Left kidney (tissue), 2 donors: ENCODE measurements around the gene DYNLRB1. TPM values are rescaled to one million over a fixed set of nuclear protein-coding genes. Genes with fewer than 3 reads are reported as not detected.

Source experiments
- DNase-seq: peaks from one replicate; pipeline ENCODE4 v3.0.0-alpha.2; 2013
- polyA plus RNA-seq: library from polyadenylated mRNA; unstranded; fragments of 120-200 nt; gene quantifications from one replicate; pipeline ENCODE4 v1.2.1, GENCODE V29; 2013; ENCODE audit not compliant: insufficient read length

DYNLRB1 gene
- polyA plus RNA-seq, 1 donor = 191 TPM

- no peak for DNase-seq
These were observed 16.1 kb downstream of the DYNLRB1 start for GRCh38 chr20:34532320-34532719.

- DNase-seq = no peak
These were observed 16.5 kb downstream of the DYNLRB1 start for GRCh38 chr20:34532756-34533155.

GRCh38 chr20:34534391-34535165 lies 18.4 kb downstream of the DYNLRB1 start:
- DNase-seq = no peak

- no peak for DNase-seq
These were observed 19.1 kb downstream of the DYNLRB1 start for GRCh38 chr20:34535301-34535840.

DNA sequence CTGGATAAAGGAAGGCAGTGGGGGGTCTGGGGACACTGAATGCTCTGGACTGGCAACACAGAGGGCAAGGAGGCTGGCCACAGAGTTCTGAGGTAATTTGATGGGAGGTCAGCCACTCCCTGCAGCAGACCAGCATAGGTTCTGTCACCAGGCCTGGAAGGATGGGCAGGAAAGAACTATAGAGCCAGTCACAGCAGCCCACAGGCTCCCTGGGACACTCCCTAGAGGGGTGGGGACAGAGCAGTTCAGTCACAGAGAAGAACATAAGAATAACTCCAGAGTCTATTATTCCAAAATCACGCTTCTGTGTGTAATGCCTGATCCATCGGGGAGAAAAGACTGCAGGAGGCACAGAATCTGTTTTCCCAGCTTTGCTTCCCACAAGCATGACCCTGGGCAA lies 19.6 kb downstream of the DYNLRB1 start:
- no peak for DNase-seq

GRCh38 chr20:34536798-34537394 lies 20.7 kb downstream of the DYNLRB1 start:
- no peak for DNase-seq

GRCh38 chr20:34537651-34538050 lies 21.4 kb downstream of the DYNLRB1 start:
- no peak for DNase-seq

GRCh38 chr20:34538671-34539123 lies 22.5 kb downstream of the DYNLRB1 start:
- DNase-seq = no peak

DNA sequence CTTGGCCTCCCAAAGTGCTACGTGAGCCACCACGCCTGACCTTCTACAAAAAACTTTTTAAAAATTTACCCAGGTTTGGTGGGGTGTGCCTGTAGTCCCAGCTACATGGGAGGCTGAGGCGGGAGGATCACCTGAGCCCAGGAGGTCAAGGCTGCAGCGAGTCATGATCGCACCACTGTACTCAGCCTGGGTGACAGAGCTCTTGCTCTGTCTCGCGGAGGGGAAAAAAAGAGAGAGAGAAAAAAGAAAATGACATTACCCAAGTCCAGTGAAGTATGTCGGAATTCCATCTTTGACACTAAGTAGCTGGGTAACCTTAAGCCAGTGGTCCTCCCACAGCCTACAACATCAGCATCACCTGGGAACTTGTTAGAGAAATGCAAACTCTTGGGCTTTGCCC lies 23.5 kb downstream of the DYNLRB1 start:
- no peak for DNase-seq

GRCh38 chr20:34540596-34541263 lies 24.5 kb downstream of the DYNLRB1 start:
- no peak for DNase-seq

- DNase-seq = no peak
These were observed 25.2 kb downstream of the DYNLRB1 start for GRCh38 chr20:34541264-34541901.

DNA sequence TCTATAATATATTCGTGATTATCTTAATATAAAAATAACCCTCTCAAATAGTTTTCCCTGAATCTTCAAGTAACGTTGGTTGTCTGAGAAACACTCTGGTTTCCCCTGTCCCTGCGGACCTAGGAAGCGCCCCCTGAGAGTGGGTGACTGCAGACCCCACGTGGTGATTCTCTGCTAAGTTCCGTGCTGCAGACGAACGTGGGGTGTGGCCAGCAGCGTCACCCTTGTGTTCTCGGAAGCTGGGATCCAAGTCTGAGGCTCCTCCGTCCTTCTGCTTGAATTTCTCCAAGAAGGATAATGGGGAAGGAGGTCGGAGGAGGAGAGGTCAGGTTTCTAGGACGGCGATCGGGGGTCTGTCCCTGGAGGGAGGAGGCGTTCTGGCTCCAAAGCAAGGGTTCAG lies 25.7 kb downstream of the DYNLRB1 start:
- no peak for DNase-seq

DNA sequence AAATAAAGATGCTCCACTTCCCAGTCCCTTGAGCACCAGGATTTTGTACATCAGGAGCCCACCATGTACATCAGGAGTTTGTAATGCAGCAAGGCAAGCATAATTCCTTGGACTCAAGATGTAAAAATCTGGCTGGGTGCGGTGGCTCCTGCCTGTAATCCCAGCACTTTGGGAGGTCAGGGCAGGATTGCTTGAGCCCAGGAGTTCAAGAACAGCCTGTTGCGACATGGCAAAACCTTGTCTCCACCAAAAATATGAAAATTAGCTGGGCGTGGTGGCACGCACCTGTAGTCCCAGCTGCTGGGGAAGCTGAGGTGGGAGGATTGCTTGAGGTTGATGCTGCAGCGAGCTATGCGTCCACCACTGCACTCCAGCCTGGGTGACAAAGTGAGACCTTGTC lies 26.2 kb downstream of the DYNLRB1 start:
- no peak for DNase-seq

DNA sequence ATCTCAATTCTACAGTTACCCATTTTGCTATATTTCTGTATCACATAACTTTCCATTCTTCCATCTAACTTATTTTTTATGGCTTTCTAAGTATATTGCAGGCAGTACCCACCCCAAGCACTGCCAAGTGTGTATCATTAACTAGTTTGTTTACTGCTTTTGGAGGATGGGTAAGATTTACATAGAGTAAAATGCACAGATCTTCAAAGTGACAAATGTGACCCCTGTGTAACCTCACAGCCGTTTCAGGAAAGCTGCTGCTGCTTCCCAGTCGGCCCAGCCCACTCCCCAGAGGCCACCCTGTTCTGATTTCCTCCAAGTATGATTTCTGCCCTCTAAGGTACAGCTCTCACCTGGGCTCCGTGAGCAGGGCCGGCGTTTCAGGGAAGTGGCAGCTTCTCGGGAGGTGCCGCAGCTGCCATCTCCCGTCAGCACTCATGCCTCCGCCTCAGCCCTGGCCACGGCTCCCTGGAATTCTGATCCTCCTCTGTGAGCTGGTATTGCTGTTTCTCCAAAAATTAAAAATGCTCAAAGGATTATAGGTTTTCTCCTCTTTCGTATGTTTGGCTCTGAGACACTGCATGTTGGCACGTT lies 27.3 kb downstream of the DYNLRB1 start:
- no peak for DNase-seq

DNA sequence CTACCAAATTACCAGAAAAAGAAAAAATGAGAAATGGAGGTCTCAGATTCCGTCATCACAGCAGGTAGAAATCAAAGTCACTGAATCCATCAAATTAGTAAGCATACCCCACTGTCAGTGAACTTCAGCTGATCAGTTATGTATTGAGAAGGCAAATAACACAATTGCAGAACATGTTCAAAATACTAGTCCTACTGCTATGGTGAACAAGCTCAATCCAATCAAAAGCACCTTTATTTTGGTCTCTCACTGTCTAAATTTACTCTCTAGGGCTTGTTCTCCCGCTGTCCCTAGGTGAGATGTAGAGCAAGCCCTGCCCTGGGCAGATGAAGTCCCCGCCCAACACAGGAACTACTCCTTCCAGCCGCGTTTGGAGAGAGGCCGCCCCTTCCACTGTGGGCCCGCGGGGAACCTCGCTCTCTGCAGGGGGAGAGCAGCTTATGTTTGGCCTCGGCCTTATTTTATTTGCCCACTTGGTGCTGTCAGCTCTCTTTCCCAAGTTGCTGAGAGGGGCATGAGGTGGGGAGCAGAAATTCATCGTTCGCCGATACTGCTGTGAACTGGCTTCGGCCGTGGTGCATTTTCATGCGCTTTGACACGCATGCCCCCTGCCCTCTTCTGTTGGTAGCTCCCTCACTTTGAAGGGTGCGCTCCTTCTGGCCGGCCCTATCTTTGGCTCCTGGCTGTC lies 28.0 kb downstream of the DYNLRB1 start:
- no peak for DNase-seq

DNA sequence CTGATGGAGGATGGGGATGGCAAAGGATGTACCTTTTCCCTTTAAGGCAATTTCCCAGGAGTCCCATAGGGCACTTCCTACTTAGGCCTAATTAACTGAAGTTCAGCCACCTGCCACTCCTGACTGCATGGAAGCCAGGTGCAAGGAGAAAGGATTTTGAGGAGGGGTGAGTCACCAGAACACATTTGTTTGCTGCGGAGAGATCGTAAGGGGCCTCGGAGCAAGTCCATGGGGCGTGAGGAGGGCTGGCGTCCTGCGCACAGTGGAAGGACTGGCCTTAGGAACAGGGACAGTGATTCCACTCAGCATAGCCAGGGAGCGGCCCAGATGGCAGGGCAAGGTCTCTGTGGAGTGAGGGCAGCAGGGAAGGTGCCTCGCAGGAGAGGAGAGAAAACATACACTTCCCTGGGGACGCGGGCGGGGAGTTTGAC lies 30.5 kb downstream of the DYNLRB1 start:
- DNase-seq = no peak

- DNase-seq = no peak
These were observed 31.8 kb downstream of the DYNLRB1 start for GRCh38 chr20:34547844-34548613.

GRCh38 chr20:34549291-34549928 lies 33.2 kb downstream of the DYNLRB1 start:
- peak; percentile 64 for DNase-seq

DNA sequence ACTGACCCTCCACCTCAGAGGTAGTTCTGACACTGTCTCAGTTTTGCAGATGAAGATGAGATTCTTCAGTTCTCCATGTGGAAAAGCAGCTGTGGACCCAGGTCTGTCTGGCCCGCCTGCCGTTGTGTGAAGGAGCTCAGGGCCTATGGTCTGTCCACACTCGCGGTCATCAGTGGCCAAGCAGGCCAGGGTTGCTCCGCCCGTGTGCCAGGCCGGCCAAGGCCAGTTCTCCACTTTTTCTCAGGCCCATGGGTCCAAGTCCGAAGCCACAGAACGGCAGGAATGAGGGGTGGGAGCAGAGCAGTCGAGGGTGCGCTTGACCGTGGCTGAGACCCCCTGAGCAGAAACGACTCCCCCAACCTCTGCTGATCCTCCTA lies 33.7 kb downstream of the DYNLRB1 start:
- DNase-seq = no peak

DNA sequence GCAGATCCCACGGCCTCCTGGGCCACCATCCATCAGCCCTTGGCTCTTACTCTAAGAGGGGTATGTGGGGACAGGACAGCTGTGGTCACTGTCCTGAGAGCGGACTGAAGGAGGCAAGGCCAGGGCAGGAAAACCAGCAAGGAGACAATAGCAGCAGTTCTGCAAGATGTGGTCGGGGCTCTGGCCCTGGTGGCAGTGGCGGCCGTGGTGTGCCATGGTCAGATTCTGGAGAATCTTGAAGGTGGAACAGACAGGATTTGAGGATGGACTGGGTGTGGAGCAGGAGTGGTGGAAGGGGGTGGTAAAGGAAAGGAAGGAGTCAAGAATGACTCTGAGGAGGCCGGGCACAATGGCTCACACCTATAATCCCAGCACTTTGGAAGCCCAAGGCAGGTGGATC lies 36.3 kb downstream of the DYNLRB1 start:
- DNase-seq = no peak
